ENCODE results near the gene CXorf65.

The CXorf65 gene

GRCh38 chrX:71106427-71106826 lies at the start of gene CXorf65:
Gene CXorf65 (minus strand): TSS chrX:71106740. CDS start chrX:71106556, 184 bp downstream.
- DNase-seq: peak; percentile 25

- DNase-seq: no peak
These were observed 48.1 kb upstream of the CXorf65 start for GRCh38 chrX:71154641-71155040.

DNA sequence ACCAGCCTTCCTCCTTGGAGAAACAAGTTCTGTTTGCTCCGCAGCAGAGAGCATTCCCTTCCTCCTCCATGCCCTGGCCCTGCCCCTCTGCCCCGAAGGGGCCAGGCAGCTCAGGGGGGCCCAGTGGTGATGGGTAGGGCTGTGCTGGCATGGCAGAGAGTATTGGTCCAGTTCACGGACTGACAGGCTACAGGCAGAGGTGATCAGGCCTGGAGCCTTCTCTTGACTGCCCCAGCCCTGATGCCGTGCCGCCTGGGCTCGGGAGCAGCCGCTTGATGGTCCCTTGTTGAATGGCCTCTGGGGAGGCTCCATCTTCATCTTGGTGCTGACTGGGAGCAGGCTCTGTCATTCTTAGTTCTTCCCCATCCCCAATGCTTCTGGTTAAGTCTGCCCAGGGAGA lies 47.7 kb upstream of the CXorf65 start:
- DNase-seq: no peak

- DNase-seq: no peak
These were observed 44.8 kb upstream of the CXorf65 start for GRCh38 chrX:71151366-71151765.

DNA sequence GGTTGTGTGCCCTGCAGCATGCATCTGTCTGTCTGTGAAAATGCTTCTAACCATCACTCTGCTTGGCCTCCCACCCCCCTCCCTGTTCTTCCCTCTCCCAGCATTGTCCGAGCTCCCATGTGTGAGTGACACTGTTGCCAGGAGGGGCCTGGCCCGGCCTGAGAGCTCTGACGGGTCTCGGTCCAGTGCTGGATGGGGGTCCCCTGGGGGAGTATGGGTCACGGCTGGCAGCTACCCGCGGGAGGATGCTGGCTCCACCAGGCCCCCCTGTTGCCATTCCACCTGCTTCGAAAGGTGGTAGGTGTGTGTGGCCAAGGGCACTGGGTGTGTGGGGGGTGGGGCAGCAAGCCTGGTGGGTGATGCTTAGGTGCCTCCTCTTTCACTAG lies 41.7 kb upstream of the CXorf65 start:
- no peak for DNase-seq

DNA sequence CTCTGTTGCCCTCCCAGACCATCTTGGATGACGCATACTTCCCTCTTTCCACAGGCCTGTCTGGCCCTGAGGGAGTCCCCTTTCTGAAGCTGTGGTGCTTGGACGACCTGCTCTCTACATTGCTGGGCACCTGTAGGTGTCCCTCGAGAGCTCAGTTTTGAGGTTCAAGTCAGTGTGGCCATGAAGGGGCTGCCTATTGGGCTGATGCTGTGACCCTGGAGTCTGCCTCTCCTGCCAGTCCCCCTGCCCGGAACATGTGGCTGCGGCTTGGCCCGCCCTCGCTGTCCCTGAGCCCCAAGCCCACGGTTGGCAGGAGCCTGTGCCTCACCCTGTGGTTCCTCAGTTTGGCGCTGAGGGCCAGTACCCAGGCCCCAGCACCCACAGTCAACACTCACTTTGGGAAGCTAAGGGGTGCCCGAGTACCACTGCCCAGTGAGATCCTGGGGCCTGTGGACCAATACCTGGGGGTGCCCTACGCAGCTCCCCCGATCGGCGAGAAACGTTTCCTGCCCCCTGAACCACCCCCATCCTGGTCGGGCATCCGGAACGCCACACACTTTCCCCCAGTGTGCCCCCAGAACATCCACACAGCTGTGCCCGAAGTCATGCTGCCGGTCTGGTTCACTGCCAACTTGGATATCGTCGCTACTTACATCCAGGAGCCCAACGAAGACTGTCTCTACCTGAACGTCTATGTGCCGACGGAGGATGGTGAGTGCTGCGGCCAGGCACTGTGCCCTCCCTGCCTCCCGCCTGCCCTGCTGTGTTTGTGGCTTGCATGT lies 41.1 kb upstream of the CXorf65 start:
- no peak for DNase-seq

- no peak for DNase-seq
These were observed 38.1 kb upstream of the CXorf65 start, which contains the start of gene NLGN3 for GRCh38 chrX:71144651-71145050. Gene NLGN3 (plus strand): TSS chrX:71144841. CDS start chrX:71147750, 2,909 bp downstream.

- no peak for DNase-seq
These were observed 37.0 kb upstream of the CXorf65 start for GRCh38 chrX:71143508-71143907.

GRCh38 chrX:71140440-71140839 lies 33.9 kb upstream of the CXorf65 start:
- DNase-seq: no peak

DNA sequence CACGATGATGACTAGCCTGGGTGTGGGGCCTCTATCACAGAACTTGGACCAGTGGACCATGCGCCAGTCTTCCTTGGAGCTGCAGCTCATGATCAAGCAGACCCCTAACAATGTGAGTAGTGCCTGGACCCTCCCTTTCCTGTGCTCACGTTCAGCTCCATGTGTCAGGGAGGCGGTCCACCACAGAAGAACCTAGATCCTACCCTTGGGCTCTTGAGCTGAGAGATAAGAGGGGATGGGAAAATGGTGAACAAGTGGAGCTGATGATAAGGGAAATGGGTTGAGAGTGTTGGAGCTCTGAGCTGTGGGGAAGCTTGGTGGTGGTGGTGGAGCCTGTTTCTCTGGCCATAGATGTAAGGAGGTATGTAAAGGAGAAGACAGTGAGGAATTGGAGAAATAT lies 25.0 kb upstream of the CXorf65 start:
- DNase-seq: no peak

GRCh38 chrX:71128915-71129765 lies 22.6 kb upstream of the CXorf65 start:
- DNase-seq: peak; percentile 74

DNA sequence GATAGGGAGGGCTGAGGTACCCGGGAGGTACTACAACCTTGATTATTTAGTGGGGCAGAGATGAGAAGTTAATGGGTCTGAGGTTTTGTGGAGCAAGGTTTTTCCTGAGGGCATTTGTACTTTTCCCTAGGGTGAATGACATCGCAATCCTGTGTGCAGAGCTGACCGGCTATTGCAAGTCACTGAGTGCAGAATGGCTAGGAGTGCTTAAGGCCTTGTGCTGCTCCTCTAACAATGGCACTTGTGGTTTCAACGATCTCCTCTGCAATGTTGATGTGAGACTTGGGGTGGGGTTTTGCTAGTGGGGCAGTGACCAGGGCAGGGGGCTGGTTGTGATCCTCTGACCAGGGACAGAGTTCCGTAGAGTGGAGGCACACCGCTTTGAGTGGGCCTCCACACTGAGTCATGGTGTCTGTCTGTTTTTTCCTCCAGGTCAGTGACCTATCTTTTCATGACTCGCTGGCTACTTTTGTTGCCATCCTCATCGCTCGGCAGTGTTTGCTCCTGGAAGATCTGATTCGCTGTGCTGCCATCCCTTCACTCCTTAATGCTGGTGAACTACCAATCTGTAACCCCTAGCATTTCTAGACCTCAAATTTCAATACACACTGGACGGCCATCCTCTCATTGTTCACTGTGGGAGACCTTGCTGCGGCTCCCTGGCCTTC lies 21.8 kb upstream of the CXorf65 start:
- DNase-seq: no peak

GRCh38 chrX:71118985-71119535 lies 12.5 kb upstream of the CXorf65 start:
- DNase-seq: no peak

GRCh38 chrX:71118032-71118984 lies 11.8 kb upstream of the CXorf65 start, which contains the start of gene MED12:
Gene MED12 (plus strand): TSS chrX:71118596. CDS start chrX:71118755, 159 bp downstream.
- peak; percentile 83 for DNase-seq

DNA sequence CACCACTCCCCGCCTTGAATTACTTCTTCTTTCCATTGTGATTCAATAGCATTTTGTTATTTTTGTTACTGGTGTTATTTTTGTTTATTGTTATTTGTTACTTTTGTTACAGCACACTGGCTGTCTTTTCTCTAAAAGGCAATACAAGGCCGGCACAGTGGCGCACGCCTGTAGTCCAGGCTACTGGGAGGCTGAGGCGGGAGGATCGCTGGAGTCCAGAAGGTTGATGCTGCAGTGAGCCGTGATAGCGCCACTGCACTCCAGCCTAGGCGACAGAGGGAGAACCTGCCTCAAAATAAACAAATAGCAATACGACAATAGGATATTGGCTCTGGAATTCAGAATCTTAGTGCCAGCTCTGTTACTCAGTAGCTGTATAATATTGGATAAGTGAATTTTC lies 10.8 kb upstream of the CXorf65 start:
- no peak for DNase-seq

GRCh38 chrX:71111921-71112431 lies 5.4 kb upstream of the CXorf65 start:
- DNase-seq: peak; percentile 13

- DNase-seq: peak; percentile 90
These were observed 4.8 kb upstream of the CXorf65 start, which contains the start of gene IL2RG for GRCh38 chrX:71111141-71111843. Gene IL2RG (minus strand): TSS chrX:71111577. CDS start chrX:71111539, 38 bp downstream.

GRCh38 chrX:71109051-71109450 lies 2.5 kb upstream of the CXorf65 start:
- DNase-seq: no peak

GRCh38 chrX:71107762-71108360 lies 1.3 kb upstream of the CXorf65 start:
- DNase-seq: peak; percentile 30

DNA sequence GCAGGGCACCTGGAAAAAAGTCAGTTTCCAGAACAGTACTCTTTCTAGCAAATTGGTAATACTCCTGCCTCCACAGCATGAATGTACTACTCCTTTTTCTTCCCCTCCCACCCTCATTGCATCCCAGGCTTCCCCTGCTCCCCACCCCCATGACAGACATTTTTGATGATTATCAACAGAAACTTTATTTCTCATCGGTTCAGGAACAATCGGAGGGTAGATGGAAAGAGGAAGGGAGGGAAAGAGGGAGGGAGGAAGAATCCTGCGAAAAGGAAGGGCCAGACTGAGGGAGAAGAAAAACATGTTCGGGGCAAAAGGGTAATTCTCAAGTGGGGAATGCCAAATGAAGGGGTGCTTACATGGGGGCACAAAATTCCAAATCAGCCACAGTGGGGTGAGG lies 705 bp upstream of the CXorf65 start:
- DNase-seq: no peak
